DND-41 (cell line): ENCODE data around the gene PCLO.

Experiments used
- EZH2 ChIP-seq: IDR thresholded peaks from 3 replicates; pipeline ENCODE4 v1.6.1; 2012; ENCODE audit warnings: borderline replicate concordance, low read depth, mild to moderate bottlenecking, moderate library complexity, low read length, inconsistent platforms; ENCODE audit not compliant: severe bottlenecking
- TF ChIP-seq, protein P1 (sequence below): IDR thresholded peaks from 2 replicates; pipeline ENCODE4 v1.5.1; 2012; ENCODE audit warnings: borderline replicate concordance, low read length, moderate library complexity, mild to moderate bottlenecking; ENCODE audit not compliant: poor library complexity, severe bottlenecking; ENCODE audit errors: extremely low read depth

GRCh38 chr7:83038787-83039186 is 123.9 kb downstream of the PCLO start:
- TF ChIP-seq, protein P1, sequence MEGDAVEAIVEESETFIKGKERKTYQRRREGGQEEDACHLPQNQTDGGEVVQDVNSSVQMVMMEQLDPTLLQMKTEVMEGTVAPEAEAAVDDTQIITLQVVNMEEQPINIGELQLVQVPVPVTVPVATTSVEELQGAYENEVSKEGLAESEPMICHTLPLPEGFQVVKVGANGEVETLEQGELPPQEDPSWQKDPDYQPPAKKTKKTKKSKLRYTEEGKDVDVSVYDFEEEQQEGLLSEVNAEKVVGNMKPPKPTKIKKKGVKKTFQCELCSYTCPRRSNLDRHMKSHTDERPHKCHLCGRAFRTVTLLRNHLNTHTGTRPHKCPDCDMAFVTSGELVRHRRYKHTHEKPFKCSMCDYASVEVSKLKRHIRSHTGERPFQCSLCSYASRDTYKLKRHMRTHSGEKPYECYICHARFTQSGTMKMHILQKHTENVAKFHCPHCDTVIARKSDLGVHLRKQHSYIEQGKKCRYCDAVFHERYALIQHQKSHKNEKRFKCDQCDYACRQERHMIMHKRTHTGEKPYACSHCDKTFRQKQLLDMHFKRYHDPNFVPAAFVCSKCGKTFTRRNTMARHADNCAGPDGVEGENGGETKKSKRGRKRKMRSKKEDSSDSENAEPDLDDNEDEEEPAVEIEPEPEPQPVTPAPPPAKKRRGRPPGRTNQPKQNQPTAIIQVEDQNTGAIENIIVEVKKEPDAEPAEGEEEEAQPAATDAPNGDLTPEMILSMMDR = no peak
- no peak for TF ChIP-seq EZH2
